ENCODE data around the gene LPCAT1.
"Not testable (repeated sequence)": the region's sequence is repeated elsewhere in the genome, so short reads cannot be mapped to it uniquely, and the experiment has no call there.

The LPCAT1 gene, protein sequence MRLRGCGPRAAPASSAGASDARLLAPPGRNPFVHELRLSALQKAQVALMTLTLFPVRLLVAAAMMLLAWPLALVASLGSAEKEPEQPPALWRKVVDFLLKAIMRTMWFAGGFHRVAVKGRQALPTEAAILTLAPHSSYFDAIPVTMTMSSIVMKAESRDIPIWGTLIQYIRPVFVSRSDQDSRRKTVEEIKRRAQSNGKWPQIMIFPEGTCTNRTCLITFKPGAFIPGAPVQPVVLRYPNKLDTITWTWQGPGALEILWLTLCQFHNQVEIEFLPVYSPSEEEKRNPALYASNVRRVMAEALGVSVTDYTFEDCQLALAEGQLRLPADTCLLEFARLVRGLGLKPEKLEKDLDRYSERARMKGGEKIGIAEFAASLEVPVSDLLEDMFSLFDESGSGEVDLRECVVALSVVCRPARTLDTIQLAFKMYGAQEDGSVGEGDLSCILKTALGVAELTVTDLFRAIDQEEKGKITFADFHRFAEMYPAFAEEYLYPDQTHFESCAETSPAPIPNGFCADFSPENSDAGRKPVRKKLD

DNA sequence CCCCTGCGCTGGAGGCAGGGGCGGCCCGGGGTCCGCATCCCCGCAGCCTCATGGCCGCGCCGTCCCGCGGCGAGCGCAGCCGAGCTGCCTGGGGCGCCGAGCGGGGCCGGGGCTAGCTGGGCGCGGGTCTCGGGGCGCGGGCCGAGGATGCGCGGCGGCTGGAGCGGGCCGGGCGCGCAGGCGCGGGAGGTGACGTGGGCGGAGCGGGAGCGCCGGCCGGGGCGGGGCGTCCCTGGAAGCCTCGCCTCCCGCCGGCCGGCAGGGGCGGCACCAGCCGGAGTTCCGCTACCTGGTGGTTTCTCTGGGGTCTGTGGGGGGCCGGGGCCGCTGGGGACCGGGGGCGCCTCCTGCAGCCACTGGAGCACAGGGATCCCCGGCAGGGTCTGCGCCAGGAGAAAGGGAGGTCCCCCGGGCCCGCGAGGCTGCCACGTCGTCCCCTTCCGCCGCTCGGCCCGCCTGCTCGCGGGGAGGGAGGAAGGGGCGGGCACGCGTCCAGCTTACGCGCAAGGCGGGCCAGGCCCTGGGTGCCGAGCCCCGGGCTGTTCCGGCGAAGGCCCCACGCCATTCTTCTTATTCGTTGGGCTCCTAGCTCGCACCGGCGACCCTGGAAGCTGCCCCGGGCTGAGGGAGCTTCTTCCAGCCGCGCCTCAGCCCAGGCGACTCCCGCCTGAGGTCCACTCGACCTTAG lies at the start of gene LPCAT1:
Gene LPCAT1 (minus strand): TSS at position 168 of the 688 bp plus-strand sequence. CDS start 116 bp downstream, at position 52.
- peak; percentile 77 to 78 for DNase-seq

DNA sequence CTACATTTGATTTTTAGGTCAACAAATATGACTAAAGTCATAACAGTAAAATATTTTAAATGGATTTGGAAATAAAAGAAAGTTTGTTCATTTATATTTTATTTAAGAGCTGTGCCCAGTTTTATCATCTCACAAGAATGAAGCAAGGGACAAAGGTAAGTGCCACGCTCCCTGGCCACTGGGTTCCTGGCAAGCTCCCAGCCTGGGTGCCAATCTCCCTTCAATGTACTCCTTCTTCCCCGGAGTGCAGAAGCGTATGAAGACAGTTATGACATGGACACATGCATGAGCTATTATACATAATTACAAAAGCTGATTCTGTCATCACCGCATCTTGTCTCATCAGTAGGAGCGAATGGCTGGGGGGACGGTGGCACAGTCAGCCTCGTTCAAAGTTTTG lies 48.1 kb upstream of the LPCAT1 start:
- DNase-seq, result not testable (repeated sequence)

DNA sequence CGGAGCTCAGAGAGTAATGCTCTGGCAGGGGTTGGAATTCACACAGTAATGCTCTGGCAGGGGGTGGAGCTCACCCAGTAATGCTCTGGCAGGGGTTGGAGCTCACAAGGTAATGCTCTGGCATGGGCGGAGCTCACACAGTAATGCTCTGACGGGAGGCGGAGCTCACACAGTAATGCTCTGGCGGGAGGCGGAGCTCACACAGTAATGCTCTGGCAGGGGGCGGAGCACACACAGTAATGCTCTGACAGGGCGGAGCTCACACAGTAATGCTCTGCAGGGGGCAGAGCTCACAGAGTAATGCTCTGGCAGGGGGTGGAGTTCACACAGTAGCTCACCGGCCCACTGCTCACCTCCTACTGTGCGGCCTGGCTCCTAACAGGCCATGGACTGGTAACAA lies 47.2 kb upstream of the LPCAT1 start:
- no peak for DNase-seq

DNA sequence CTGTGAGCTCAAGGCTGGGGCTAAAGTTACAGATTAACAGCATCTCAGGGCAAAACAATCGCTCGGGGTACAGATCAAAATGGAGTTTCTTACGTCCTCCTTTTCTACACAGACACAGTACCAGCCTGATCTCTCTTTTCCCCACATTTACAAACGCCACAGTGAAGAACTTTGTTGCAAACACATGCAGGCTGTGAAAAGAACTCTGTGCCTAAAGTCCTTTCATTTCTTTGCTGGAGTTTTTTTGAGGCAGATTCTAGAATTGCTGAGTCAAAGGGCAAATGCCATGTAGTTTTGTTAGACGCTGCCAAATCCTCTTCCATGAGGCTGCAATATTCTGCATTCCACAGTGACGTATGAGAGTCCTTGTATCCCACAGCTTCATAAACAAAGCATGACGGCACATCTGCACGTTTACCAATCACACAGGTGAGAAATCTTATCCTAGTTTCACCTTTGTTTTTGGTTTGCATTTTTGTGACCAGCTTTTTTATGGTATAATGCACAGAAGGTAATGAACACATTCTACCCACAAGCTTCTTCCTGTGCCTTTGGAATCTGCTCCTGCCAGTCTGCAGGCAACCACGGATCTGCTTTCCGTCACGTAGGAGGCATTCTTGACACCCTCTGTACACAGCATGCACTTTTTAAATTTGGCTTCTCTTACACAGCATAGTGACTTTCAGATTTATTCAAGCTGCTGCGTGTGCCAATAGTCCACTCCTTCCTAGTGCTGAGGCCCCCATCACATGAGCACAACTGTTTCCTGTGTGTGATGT lies 44.6 kb upstream of the LPCAT1 start:
- DNase-seq, result no peak

DNA sequence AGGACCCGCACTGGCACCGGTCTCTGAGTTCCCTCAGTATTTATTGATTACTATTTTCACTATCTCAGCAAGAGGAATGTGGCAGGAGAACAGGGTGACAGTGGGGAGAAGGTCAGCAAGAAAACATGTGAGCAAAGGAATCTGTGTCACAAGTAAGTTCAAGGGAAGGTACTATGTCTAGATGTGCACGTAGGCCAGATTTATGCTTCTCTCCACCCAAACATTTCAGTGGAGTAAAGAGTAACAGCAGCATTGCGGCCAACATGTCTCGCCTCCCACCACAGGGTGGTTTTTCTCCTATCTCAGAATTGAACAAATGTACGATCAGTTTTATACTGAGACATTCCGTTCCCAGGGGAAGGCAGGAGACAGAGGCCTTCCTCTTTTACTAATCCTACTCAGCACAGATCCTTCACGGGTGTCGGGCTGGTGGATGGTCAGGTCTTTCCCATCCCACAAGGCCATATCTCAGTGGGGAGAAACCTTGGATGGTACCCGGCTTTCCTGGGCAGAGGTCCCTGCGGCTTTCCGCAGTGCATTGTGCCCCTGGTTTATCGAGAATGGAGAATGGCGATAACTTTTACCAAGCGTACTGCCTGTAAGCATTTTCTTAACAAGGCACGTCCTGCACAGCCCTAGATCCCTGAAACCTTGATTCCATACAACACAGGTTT lies 43.9 kb upstream of the LPCAT1 start:
- DNase-seq, result not testable (repeated sequence)

DNA sequence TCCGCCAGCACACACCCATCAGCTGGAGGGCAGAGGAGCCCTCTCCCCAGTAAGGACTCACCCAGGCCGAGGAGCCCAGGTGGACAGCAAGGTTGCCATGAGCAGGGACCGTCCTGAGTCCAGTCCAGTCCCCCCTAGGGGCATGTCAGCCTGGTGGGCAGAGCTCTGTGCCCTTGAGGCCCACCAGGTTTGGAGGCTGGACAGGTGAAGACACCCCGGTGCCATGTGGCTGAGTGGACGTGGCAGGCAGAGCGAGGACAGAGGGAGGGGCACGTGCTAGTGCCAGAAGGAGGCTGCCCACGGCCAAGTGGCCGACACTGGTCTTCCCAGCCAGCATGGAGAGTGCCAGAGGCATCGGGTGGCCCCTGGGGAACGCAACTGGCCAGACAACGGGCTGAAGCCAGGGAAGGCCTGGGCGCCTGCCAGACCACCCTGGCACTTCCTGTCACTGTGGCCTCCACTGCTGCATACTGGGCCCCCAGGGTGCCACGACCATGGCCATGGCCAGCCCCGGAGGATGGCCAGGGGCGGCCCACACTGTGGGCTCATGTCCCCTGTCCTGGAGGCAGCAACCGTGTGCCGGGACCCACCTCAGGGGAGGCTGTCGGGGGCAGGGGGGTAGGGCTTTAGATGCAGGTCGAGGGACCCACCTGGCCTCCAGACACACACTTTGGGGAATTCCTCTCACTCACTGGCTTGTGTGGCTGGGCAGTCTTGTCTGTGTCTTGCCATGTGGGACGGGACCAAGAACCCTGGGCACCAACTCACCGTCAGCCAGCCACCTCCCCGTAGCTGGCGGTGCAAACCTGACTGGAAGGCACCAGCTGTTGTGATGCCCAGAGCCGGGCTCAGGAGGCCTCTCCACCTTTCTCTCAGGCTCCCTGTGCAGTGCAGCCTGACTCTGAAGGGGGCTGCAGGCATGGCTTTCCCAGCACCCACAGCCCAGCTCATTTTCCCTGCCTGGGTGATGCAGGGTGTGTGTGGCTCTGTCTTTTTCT lies 42.3 kb upstream of the LPCAT1 start:
- DNase-seq, result no peak

DNA sequence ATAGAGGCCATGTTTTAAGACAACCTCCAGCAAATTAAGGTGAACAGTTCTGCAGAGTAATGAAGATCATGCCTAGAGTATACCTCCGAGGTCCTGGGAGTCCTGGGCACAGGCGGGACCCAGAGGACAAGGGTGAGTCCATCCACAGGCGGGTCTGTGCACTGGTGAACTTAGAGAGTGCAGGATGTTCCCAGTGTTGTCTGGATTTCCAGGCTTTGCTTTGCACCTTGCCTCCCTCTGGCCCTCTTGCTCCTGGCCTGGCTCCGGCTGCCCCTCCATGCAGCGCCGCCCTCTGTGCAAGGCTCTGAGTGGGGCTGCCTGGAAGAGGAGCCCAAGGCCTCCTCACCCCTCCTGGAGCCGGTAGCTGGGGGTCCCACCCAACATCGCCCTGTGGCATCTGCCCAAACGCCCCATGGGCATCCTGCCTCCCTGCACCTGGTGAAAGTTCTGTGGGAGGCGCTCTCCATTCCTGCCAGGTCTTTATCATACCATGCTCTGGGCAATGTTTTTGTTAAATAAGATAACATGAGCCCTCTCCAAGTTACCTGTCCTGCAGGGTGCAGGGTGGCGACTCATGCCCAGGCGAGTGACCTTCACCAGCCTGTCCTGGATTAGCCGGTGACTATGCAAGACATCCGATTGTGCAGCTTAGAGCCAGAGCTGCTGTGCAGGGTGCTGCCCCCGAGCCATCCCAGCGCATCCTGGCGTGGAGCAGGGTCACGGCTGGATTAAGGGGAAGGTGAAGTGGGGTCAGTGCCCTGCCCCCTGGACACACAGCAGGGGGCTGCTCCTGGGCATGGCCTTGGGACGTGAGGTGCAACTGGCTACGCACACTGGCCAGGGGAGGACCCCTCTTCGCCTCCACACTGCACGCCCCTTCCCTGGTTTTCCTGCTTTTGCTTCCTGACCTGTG lies 41.3 kb upstream of the LPCAT1 start:
- DNase-seq, result no peak

DNA sequence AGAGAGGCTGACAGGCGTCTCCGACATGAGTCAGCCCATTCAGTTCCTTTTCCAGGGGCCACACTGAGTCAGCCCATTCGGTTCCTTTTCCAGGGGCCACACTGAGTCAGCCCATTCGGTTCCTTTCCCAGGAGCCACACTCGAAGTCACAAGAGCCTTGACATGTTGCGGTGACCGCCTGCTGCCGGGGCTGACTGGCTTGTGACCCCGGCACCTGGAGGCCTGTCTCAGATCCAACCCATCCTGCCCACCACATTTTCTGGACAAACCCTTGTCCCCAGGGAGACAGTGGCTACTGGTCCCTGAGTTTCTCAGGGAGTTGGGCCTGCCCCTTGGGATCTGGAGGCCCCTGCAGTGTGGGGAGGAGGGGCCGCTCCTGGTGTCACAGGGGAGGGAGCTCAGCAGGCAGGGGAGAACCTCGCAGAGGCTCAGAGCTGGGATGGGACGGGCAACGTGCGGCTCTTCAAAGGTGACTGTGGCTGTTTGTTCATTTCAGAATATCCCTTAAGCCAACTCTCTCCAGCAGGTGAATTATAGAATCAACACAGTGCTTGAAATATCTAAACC lies 40.5 kb upstream of the LPCAT1 start:
- no peak for DNase-seq

DNA sequence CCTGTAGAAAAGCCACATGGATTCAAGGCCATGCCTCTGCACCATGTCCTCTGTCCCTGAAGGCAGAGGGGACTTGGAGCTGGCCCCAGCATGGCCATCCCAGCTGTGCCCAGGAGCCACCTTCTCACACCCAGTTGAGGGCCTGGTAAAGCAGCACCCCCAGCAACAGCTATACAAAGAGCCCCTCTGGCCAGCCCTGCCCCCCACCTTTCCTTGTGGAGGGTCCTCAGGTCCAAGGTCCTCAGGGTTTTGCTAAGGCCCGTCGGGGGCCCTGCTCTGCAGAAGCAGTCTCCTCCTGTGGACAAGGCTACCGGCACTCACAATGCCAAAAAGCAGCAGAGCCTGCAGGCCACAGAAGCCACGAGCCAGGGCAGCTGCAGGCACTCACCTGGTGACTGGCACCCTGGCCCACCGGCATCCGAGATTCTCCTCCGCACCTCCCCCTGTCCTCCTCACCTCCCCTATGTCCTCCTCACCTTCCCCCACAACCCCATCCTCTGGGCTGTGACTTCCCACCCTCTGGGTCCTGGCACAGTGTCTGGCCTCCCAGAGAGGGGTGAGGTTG lies 39.9 kb upstream of the LPCAT1 start:
- DNase-seq, result no peak

DNA sequence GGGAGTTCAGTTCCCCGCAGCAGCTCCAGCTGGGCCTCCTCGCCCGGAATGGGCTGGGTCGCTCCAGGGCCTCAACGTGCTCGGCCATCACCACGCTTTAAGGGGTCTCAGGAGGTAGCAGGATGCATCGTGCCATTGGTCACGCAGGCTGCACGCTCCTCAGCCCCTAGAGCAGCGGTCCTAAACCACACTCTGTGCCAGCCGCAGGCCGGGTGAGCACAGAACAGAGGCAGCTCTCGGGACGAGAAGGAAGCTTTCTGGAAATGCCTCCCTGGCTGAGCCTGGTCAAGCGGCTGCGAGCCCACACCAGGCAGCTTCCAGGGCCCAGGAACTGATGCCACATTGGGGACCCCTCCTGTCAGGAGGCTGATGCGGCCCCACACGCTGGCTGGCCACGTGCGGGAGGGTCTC lies 39.3 kb upstream of the LPCAT1 start:
- no peak for DNase-seq

DNA sequence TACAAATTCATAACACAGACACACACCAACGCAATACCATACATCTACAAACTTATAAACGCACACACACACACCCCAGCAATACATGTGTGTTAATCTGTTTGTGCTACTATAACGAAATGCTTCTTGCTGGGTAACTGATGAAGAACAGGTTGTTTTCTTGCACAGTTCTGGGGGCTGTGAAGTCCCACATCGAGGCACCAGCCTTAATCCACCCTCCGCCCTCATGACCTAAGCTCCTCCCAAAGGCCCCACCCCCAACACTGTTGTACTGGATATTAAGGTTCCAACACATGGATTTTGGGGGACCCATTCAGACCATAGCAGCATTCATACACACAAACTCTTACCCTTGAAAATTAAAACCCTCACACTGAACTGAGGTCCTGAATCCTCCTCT lies 38.8 kb upstream of the LPCAT1 start:
- no peak for DNase-seq

DNA sequence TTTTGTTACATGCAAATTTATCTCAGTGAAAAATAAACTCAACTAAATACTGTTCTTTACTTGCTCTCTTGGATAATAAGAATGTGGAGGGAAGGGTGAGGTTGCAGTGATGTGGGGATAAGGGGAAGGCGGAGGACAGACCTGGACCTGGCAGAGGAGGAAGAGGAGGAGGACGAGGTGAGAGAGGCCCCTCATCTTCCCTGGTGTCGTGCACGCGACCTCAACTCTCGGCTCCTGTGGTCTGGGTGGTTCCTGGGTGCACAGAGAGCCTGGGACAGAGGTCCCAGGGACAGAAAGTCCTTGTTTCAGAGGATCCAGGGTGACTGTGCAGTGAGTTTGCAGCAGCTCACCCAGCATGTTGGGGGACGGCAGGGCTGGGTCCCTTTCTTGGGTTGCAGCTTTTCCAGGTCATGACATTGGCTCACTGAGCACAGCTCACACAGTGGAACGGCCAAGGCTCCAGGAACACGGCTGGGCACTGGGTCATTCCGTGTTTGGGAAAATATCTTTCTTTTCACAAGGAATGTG lies 37.7 kb upstream of the LPCAT1 start:
- no peak for DNase-seq

DNA sequence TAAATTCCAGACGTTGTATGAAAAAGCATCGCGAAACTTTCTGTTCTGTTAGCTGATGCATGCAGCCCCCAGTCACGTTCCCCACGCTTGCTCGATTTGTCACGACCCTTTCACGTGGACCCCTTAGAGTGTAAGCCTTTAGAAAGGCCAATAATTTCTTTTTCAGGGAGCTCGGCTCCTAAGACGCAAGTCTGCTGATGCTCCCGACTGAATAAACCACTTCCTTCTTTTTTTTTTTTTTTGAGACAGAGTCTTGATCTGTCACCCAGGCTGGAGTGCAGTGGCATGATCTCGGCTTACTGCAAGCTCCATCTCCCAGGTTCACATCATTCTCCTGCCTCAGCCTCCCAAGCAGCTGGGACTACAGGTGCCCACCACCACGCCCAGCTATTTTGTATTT lies 36.7 kb upstream of the LPCAT1 start:
- DNase-seq, result not testable (repeated sequence)

DNA sequence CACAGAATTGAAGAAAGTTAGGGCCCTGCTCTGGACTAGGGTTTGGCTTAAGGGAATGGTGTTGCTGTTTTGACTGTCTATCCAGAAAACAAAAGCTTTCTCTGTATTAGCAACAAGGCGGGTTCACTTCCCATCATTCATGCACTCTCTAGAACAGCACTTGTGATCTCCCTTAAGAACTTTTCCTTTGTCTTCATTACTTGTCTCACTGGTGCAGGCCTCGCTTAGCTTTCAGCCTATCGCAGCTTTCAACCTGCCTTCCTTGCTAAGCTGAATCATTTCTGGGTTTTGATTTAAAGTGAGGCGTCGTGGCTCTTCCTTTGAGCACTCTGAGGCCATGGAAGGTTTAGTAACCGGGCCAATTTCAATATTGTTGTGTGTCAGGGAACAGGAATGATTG lies 35.2 kb upstream of the LPCAT1 start:
- no peak for DNase-seq

DNA sequence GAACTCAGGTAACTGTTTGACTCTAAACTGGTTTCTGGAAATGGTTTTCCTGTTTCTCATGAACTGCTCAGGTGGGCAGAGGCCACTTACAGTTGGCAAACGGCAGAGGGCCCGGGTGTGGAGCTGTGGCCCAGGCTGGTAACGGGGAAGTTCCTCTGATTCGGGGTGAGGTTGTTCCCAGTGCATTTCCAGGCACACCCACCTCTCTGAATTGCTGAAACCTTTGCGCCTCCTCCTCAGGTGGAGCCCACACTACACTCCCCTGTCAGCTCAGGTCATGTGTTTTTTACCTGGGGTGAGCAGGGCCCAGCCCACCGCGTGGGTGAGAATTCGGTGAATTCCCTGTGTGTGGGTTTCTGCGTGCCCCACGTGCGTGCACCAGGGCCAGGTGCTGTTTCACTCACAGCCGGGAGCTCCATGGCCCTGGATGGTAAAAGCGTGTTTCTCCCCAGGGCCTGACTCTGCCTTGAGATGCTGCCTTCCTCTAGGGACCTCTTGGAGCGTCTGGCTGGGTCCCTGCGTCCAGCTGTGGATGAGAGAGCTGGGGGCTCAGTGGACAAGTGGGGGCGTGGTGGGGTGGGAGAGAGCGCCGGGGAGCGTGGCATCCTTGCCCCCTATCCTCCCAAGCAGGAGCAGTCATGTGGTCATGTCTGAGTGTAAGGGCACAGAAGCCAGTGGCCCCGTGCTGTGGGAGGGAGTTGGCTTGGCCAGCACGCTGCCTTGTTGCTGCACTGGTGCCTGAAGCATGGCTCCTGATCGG lies 33.5 kb upstream of the LPCAT1 start:
- no peak for DNase-seq

DNA sequence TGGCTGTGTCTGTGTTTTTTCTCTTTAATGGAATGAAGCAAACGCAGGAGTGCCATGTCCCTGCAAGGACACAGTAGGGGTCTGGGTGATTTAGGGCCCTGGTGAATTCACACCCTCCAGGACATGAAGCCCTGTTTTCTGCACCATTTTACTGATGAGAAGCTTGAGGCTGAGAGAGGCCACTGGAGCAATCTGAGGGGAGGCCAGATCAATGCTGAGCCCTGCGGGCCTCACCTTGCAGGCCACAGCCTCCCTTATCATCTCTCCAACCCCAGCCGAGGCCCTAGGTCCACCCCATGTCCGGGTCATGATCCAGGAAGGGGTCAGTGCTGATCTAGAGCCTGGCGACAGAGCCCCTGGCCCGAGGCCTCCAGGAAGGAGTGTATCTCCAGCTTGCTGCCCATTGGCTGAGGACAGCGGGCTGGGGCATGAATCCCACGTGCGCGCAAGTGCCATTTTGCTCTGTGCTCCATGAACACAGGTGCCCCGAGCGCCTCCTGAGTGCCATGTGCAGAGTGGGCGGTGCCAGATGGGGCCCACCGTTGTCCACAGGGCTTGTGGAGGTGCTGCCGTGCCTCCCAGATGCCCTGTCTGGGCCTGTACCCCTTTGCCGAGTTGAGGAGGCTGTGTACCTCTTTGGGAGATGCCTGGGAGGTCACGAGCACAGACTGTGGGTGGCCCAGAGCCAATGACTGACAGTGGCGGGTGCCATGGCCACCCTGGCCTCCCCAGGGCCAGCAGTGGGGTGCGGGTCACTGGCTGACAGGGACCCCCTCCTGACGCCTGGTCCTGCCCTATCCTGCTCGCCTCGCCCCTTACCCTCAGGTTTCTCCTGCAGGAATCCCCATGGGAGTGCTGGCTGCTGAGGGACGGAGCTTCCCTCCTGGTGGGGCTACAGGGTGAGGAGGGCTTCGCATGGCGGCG lies 32.3 kb upstream of the LPCAT1 start:
- no peak for DNase-seq
